Ovary (tissue), 9 donors: ENCODE data around the gene INO80. TPM values are rescaled to one million over a fixed set of nuclear protein-coding genes. Genes with fewer than 3 reads are reported as not detected.

Source experiments
- DNase-seq, 5 donors: peaks; one replicate each; pipeline ENCODE4 v3.0.0-alpha.2; 2019 to 2020
- H3K27ac ChIP-seq, 2 donors: fragments of 200-600 bp; one replicate each; pipeline versions ENCODE4 v1.5.1 to v1.8.0; 2019 to 2022
- H3K27me3 ChIP-seq: fragments of 200-600 bp; one replicate; pipeline ENCODE4 v1.8.0; 2022
- H3K36me3 ChIP-seq: fragments of 200-600 bp; sonication (generic); one replicate; pipeline ENCODE4 v1.5.1; 2019
- H3K4me1 ChIP-seq: one replicate; pipeline ENCODE4 v1.8.1; 2013; ENCODE audit warnings: mild to moderate bottlenecking, moderate library complexity; ENCODE audit not compliant: insufficient read depth
- H3K4me3 ChIP-seq: fragments of 200-600 bp; sonication (generic); one replicate; pipeline ENCODE4 v1.5.1; 2017
- H3K9me3 ChIP-seq, 2 donors: fragments of 200-600 bp in 1 of 2; sonication (generic) in 1 of 2; one replicate each; pipeline versions ENCODE4 v1.5.1 to v1.8.1; 2013 to 2019; ENCODE audit warnings: mild to moderate bottlenecking in 1 of 2, moderate library complexity in 1 of 2
- CTCF ChIP-seq, 3 donors: fragments of 450-650 bp in 2 of 3; fragments of 200-600 bp in 1 of 3; IDR thresholded peaks; one replicate each; pipeline versions ENCODE4 v1.5.1 to v1.8.0; 2016 to 2022; ENCODE audit warnings: antibody characterized with exemption in 3 of 3, mild to moderate bottlenecking in 1 of 3
- EP300 ChIP-seq: sonication (generic); formaldehyde crosslinking; IDR thresholded peaks from one replicate; pipeline ENCODE4 v1.6.1; 2017; ENCODE audit warnings: antibody characterized with exemption
- POLR2A ChIP-seq: fragments of 450-650 bp; IDR thresholded peaks from one replicate; pipeline ENCODE4 v1.6.1; 2017; ENCODE audit warnings: antibody characterized with exemption, mild to moderate bottlenecking, moderate library complexity
- WGBS, 3 donors: extraction: QIAGEN DNeasy Blood & Tissue Kit in 1 of 3; methylation state at CpG; one replicate each; pipeline versions ENCODE4 v1.1.5 to v1.1.7; 2013 to 2017; 5-methylcytosine and 5-hydroxymethylcytosine counted together
- intact Hi-C, 4 donors: fragments of 100-400 bp; cut with DNase I; formaldehyde crosslinking; loops; one replicate each; pipeline versions ENCODE4 v1.11.0 to v1.15.1; 2022 to 2023
- polyA plus RNA-seq, 2 donors: library from polyadenylated mRNA; stranded (reverse); fragments of 200-250 nt in 1 of 2; fragments of 350-450 nt in 1 of 2; fragmentation: Illumina TruSeq in 1 of 2; extraction: RNeasy Lipid Tissue Mini Kit (QIAGEN cat#74804) in 1 of 2; gene quantifications; one replicate each; pipeline ENCODE4 v1.2.3, GENCODE V29; 2013 to 2014
- small RNA-seq: library from RNA; depleted of rRNA; stranded (forward); fragments of <200 nt; gene quantifications from one replicate; pipeline ENCODE3, GENCODE V24; 2016
- total RNA-seq, 7 donors: library from RNA; depleted of rRNA in 2 of 7; stranded (reverse); fragments of >200 nt in 2 of 7; fragmentation: NEBNext Ultra II Directional in 3 of 7; extraction: Animal tissue kit (Norgen Biotek cat#: 25700) in 3 of 7; gene quantifications; one replicate each; pipeline versions ENCODE4 v1.1.0 to v1.2.4, GENCODE V29; 2016 to 2023
- donor health status: DM: no; HTN: no; CAD: no; lungs with moderate emphysema.
- donor health status: DM: no; HTN: no; CAD: no.
- donor health status: Bipolar disorder and iron deficiency.
- donor health status: DM: yes; HTN: yes; CAD: no.
- donor health status: DM: no; HTN: no; CAD: no.
- donor health status: DM: yes; HTN: yes; CAD: no.

INO80 gene
- total and polyA plus RNA-seq, 9 donors = 12.0 to 36.0 (median 17.3) TPM

DNA sequence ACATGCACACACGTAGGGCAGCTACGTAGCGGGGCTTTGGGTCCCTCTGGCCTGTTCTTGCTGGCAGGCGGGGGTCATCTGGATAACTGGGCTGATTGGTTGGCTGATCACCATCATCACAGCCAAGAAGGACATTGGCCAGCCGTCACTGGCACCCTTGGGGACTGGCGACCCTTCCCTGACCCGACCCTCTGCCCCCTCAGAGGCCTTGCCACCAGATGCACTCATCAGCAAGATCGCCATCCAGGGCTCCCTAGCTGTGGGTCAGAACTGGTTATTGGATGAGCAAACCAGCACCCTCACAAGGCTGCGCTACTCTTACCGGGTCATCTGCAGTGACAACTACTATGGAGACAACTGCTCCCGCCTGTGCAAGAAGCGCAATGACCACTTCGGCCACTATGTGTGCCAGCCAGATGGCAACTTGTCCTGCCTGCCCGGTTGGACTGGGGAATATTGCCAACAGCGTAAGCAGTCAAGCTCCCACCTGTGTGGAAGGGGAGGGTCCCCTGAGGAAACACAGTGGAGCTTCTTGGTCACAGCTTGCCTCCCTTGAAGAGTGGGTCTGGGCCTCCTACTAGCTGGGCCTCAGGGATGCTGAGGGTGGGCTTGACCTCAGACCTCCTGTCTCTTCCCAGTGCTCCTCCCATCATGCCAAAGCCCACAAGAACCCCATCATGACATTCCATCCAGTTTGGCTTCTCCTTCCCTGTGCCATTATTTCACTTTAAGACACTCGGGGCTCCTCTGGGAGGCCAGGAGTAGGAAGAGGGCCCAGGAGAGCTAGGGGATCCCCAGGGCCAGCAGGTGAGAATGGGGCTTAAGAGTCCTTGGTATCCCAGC, 184.6 kb downstream of the INO80 start:
- TF ChIP-seq EP300 = no peak
- TF ChIP-seq POLR2A = no peak
- TF ChIP-seq CTCF (IDR thresholded peaks at IDR 0.05) = no peak
- no peaks in the 10 kb centered on the region for H3K9me3 ChIP-seq
- H3K27ac ChIP-seq = no peak overlapping the region
- H3K27me3 ChIP-seq = peaks cover 1% of the 10 kb centered on the region
- WGBS, 3 donors = 55 to 69% (median 62%) methylated on average over 16 of the region's 16 CpGs
- DNase-seq = no peak
- intact Hi-C loops = no loop called here
- no peaks in the 10 kb centered on the region for H3K36me3 ChIP-seq
- H3K4me1 ChIP-seq = peaks cover 11% of the 10 kb centered on the region
- no peak overlapping the region for H3K4me3 ChIP-seq

DNA sequence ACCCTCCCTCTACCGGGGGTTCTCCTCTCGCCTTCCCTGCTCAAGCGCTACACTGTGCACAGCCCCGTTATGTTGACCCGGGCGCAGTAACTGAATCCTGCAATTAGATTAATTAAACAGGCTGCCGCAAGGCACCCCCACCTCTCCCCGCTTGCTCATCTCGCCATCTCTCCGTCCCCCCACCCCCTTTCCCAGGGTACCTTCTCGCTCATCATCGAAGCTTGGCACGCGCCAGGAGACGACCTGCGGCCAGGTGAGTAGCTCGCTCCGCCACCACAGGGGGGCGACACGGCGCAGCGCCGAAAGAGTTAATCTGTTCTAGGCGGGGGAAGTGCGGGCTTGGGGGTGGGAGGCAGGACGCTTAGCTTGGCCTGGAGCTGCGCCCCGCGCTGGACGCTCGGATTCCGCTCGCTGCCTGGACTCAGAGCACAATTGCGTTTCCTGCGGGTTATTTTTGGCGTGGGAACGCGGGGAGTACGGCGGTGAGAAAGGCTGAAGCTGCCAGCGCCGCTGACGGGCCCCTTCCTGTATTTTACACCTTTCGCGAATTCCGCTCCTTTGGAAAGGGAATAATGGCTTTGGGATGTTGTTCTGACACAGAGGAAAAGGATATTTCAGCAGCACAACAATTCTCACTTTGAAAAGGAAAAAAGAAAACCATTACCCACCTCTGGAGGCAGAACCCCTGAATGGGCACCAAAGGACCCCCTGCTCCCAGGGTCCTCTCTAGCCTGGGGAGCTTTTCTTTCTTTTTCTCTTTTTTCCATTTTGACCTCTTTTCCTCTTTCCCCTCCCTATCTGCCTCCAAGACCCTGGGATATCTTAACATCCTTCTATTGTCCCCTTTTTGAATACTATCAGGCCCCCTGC, 185.4 kb downstream of the INO80 start:
- Histone ChIP-seq H3K27me3 (peaks cover 4% of the 10 kb centered on the region), H3K27ac (no peak overlapping the region), H3K36me3 (no peaks in the 10 kb centered on the region), H3K9me3 (no peaks in the 10 kb centered on the region), H3K4me1 (peaks cover 11% of the 10 kb centered on the region), H3K4me3 (peak overlapping the region; percentile 40)
- TF ChIP-seq EP300 (no peak), CTCF (IDR thresholded peaks at IDR 0.05) (peak in 1 of 3 donors; percentile 15)
- WGBS, 3 donors = 0 to 1% (median 1%) methylated on average over 46 of the region's 46 CpGs
- intact Hi-C loops = no loop called here
- DNase-seq = peak in 3 of 5 donors; percentile 49 to 53 (median 53)

GRCh38 chr15:40929660-40930429, 186.2 kb downstream of the INO80 start:
- intact Hi-C loops = no loop called here

More at GRCh38 chr15:40929660-40930429, 186.2 kb downstream of the INO80 start:
- peaks cover 11% of the 10 kb centered on the region for H3K4me1 ChIP-seq
- WGBS, 3 donors = 0 to 1% (median 1%) methylated on average over 56 of the region's 56 CpGs
- no peak for TF ChIP-seq CTCF (IDR thresholded peaks at IDR 0.05)
- peak overlapping the region; percentile 40 for H3K4me3 ChIP-seq
- no peak overlapping the region for H3K27ac ChIP-seq
- H3K27me3 ChIP-seq = peaks cover 4% of the 10 kb centered on the region
- peak in 2 of 5 donors; percentile 31 to 62 for DNase-seq
- H3K9me3 ChIP-seq = no peaks in the 10 kb centered on the region
- no peaks in the 10 kb centered on the region for H3K36me3 ChIP-seq

Small RNA genes within 50 kb of the gene (small RNA-seq; reads per million reads assigned to genes)
- gene ISCA1P4 = not detected

Other genes with a start within 250 kb of the INO80 start
- 1 to 10 TPM in 1 of 7 donors, under 1 TPM in 3, not detected in 3; 0.22 to 3.4 (median 0.33) TPM for gene RHOV, start 242.0 kb downstream of the INO80 start, total RNA-seq
- under 1 TPM; 0.07 to 0.13 TPM for gene RHOV, start 242.0 kb downstream of the INO80 start, polyA plus RNA-seq
- gene VPS18, start 221.8 kb downstream of the INO80 start, total RNA-seq = 10 to 100 TPM; 12.3 to 26.3 (median 21.8) TPM
- 1 to 10 TPM; 8.0 to 8.2 TPM for gene VPS18, start 221.8 kb downstream of the INO80 start, polyA plus RNA-seq
- gene DLL4, start 186.9 kb downstream of the INO80 start, total RNA-seq = 10 to 100 TPM in 1 of 7 donors, 1 to 10 TPM in 6; 2.6 to 10.7 (median 7.9) TPM
- 10 to 100 TPM in 1 of 2 donors, 1 to 10 TPM in 1; 4.1 to 15.7 TPM for gene DLL4, start 186.9 kb downstream of the INO80 start, polyA plus RNA-seq
- 100 to 1,000 TPM in 1 of 7 donors, 10 to 100 TPM in 2, 1 to 10 TPM in 2, under 1 TPM in 2; 0.50 to 146 (median 2.6) TPM for gene CHAC1, start 162.8 kb downstream of the INO80 start, total RNA-seq
- 1 to 10 TPM in 1 of 2 donors, under 1 TPM in 1; 0.18 to 1.0 TPM for gene CHAC1, start 162.8 kb downstream of the INO80 start, polyA plus RNA-seq
- not detected for gene EXD1, start 114.5 kb upstream of the INO80 start, total RNA-seq
- gene EXD1, start 114.5 kb upstream of the INO80 start, polyA plus RNA-seq = not detected
- gene CHP1, start 115.0 kb upstream of the INO80 start, total RNA-seq = 10 to 100 TPM; 46.1 to 84.6 (median 59.5) TPM
- gene CHP1, start 115.0 kb upstream of the INO80 start, polyA plus RNA-seq = 10 to 100 TPM; 24.8 to 61.4 TPM
- 1 to 10 TPM in 3 of 7 donors, under 1 TPM in 4; 0.52 to 1.9 (median 0.94) TPM for gene OIP5, start 216.3 kb upstream of the INO80 start, total RNA-seq
- gene OIP5, start 216.3 kb upstream of the INO80 start, polyA plus RNA-seq = 1 to 10 TPM in 1 of 2 donors, under 1 TPM in 1; 0.75 to 1.5 TPM
- gene NUSAP1, start 216.6 kb upstream of the INO80 start, total RNA-seq = 10 to 100 TPM in 1 of 7 donors, 1 to 10 TPM in 6; 2.2 to 13.6 (median 5.8) TPM
- gene NUSAP1, start 216.6 kb upstream of the INO80 start, polyA plus RNA-seq = 10 to 100 TPM in 1 of 2 donors, 1 to 10 TPM in 1; 5.7 to 14.8 TPM